ENCODE measurements around the gene MAGI1. TPM values are rescaled to one million over a fixed set of nuclear protein-coding genes. Genes with fewer than 3 reads are reported as not detected.

MAGI1 gene
- polyA plus RNA-seq, 1 experiment, result 14.2 TPM

DNA sequence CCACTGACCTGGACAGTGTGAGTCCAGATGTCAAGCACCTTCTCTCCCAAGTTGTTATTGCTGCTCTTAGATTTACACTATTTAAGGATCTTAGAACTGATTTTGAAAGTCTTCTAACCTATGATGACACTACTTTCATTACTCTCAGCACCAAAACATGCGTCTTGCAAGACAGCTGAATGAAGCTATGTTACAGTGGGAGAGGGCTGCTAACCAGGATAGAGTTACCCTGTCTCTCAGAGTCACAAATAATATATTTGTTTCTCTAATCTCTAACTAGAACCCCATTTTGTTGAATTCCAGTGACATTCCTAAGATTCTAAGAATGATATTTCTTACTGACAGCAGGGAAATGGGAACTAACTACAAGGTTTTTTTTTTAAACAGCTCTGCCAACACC lies 455.5 kb downstream of the MAGI1 start:
- DNase-seq (ENCODE audit: low read depth, low spot score), result no peak
- ChIA-PET POLR2A (no interaction called here), CTCF (interaction anchor here (0.6 to 1.3 kb wide), 2 partner anchors 14 to 149 kb away, joined by 3 to 6 read pairs; no protein-coding TSS in a partner anchor)
- Histone ChIP-seq H3K4me3 (ENCODE audit: low read depth, low read length) (no peak overlapping the region), H3K27me3 (ENCODE audit: control insufficient read depth, insufficient read depth, low read length) (no peaks in the 10 kb centered on the region), H3K27ac (ENCODE audit: low read depth, low read length) (no peak overlapping the region), H3K9me3 (ENCODE audit: control insufficient read depth, insufficient read depth, low read length) (no peaks in the 10 kb centered on the region)
- TF ChIP-seq, protein P1, sequence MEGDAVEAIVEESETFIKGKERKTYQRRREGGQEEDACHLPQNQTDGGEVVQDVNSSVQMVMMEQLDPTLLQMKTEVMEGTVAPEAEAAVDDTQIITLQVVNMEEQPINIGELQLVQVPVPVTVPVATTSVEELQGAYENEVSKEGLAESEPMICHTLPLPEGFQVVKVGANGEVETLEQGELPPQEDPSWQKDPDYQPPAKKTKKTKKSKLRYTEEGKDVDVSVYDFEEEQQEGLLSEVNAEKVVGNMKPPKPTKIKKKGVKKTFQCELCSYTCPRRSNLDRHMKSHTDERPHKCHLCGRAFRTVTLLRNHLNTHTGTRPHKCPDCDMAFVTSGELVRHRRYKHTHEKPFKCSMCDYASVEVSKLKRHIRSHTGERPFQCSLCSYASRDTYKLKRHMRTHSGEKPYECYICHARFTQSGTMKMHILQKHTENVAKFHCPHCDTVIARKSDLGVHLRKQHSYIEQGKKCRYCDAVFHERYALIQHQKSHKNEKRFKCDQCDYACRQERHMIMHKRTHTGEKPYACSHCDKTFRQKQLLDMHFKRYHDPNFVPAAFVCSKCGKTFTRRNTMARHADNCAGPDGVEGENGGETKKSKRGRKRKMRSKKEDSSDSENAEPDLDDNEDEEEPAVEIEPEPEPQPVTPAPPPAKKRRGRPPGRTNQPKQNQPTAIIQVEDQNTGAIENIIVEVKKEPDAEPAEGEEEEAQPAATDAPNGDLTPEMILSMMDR (IDR thresholded peaks at IDR 0.05; ENCODE audit: low read depth, low read length), result no peak

DNA sequence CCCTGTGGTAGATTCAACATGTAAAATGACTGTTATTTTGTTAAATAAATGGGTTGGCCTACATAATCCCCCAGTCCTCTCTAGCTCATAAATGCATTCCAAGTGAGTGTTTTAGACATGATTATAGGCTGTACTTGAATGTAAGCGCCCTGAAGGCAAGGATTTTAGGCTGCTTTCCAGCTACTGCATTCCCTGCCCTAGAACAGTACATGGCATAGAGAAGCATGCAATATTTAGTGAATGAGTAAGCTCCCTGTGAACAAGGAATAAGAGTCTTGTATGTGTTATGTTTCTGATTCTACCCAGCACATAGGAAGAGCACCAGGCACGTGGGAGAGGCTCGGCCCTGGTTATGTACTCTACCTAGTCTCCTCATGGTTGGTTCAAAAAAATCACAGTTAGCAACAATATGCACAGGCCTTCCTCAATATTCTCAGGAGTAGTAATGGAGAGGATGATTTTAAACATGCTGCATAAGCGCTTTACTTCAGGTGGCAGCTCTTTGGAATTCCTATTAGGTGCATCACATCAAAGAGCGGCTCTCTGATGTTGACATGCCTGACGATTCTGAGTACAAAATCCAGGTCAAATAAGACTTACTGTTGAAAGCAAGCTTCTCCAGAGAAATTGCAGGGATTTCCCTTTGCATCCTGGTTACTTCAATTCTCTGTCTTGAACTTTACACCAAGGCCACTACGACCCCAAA lies 456.6 kb downstream of the MAGI1 start:
- ChIA-PET POLR2A (no interaction called here), CTCF (no interaction called here)
- DNase-seq (ENCODE audit: low read depth, low spot score), result no peak
- Histone ChIP-seq H3K27me3 (ENCODE audit: control insufficient read depth, insufficient read depth, low read length) (no peaks in the 10 kb centered on the region), H3K9me3 (ENCODE audit: control insufficient read depth, insufficient read depth, low read length) (no peaks in the 10 kb centered on the region), H3K27ac (ENCODE audit: low read depth, low read length) (no peak overlapping the region), H3K4me3 (ENCODE audit: low read depth, low read length) (no peak overlapping the region)
- TF ChIP-seq, protein P1 (IDR thresholded peaks at IDR 0.05; ENCODE audit: low read depth, low read length), result no peak

DNA sequence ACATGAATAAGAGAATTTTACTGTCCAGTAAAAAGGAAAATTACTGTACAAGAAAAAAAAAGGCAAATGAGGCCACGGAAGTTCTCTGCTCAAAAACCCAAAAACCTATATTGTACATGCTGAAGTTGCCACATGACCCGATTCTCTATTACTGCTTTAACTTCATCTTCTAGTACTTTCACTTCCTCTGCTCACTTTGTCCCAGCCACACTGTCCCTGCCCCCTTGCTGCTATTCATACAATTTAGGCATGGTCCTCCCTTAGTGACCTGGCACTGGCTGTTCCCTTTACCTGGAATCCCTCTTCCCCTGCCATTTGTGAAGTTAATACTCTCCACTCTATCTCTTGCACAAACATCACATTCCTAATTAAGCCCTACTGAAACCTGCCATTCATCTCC lies 457.4 kb downstream of the MAGI1 start:
- CTCF ChIA-PET, result no interaction called here
- H3K9me3 ChIP-seq (ENCODE audit: control insufficient read depth, insufficient read depth, low read length), result no peaks in the 10 kb centered on the region
- POLR2A ChIA-PET, result no interaction called here

DNA sequence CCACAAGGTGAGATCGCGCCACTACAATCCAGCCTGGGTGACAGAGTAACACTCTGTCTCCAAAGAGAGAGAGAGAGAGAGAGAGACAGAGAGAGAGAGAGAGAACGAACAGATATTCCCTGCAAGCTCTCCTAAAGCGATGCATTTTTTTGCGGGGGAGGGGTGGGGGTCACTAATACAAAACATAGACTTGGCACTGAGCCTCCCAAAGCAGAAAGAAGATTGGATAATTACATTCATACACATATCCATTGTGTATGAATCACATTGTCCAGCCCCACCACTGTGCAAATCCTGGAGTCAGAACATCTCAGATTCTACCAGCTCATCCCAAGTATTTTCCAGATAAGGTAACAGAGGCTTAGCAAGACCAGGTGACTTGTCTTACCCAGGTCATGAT lies 459.9 kb downstream of the MAGI1 start:
- CTCF ChIA-PET, result interaction anchor here (0.6 kb wide), 1 partner anchor 10 kb away, joined by 3 read pairs; no protein-coding TSS in a partner anchor
- H3K27ac ChIP-seq (ENCODE audit: low read depth, low read length), result no peak overlapping the region
- POLR2A ChIA-PET, result no interaction called here
- H3K4me3 ChIP-seq (ENCODE audit: low read depth, low read length), result no peak overlapping the region
- TF ChIP-seq, protein P1 (IDR thresholded peaks at IDR 0.05; ENCODE audit: low read depth, low read length), result no peak
- DNase-seq (ENCODE audit: low read depth, low spot score), result no peak
- no peaks in the 10 kb centered on the region for H3K27me3 ChIP-seq (ENCODE audit: control insufficient read depth, insufficient read depth, low read length)
- no peaks in the 10 kb centered on the region for H3K9me3 ChIP-seq (ENCODE audit: control insufficient read depth, insufficient read depth, low read length)

More for the DNA sequence above, 457.4 kb downstream of the MAGI1 start:
- TF ChIP-seq, protein P1 (IDR thresholded peaks at IDR 0.05; ENCODE audit: low read depth, low read length), result no peak
- Histone ChIP-seq H3K27me3 (ENCODE audit: control insufficient read depth, insufficient read depth, low read length) (no peaks in the 10 kb centered on the region), H3K4me3 (ENCODE audit: low read depth, low read length) (no peak overlapping the region), H3K27ac (ENCODE audit: low read depth, low read length) (no peak overlapping the region)
- DNase-seq (ENCODE audit: low read depth, low spot score), result no peak

DNA sequence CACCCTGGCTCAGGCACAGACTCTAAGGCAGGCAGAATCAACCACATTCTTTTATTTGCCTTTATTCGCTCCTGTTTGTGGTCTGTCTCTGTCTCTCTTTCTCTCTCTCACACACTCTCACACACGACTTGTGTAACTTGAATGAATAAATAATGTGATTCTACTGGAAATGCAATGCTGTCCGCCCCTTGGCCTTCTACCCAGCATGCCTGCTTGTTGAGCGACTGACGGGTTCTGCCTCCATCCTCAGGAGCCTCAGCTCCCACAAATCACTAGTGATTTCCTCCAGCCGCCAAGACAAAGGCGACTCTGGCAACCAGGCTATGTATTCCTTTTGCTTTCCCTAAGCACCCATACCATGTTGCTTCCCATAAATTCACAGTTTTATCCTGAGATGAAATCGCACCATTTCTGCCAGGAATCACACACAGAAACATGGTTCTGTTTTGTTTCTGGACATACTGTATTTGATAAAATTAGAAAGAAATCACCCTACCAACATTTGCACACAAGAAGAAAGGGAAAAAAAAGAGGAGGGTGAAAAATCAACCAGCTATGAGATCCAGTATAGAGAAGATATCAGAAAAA lies 460.8 kb downstream of the MAGI1 start:
- Histone ChIP-seq H3K27ac (ENCODE audit: low read depth, low read length) (peak overlapping the region; percentile 53), H3K4me3 (ENCODE audit: low read depth, low read length) (no peak overlapping the region), H3K27me3 (ENCODE audit: control insufficient read depth, insufficient read depth, low read length) (no peaks in the 10 kb centered on the region), H3K9me3 (ENCODE audit: control insufficient read depth, insufficient read depth, low read length) (no peaks in the 10 kb centered on the region)
- DNase-seq (ENCODE audit: low read depth, low spot score), result no peak
- TF ChIP-seq, protein P1 (IDR thresholded peaks at IDR 0.05; ENCODE audit: low read depth, low read length), result no peak
- ChIA-PET POLR2A (no interaction called here), CTCF (no interaction called here)
